H9 (cell line): ENCODE data around the gene ZSCAN32. TPM values are rescaled to one million over a fixed set of nuclear protein-coding genes. Genes with fewer than 3 reads are reported as not detected.

Experiments
- DNase-seq: peaks from one replicate; pipeline ENCODE4 v3.0.0-alpha.2; 2017
- H2AFZ ChIP-seq: one replicate; pipeline ENCODE4 v1.6.1; 2013; ENCODE audit warnings: mild to moderate bottlenecking, low read length, control low read depth, moderate library complexity
- H2AK5ac ChIP-seq: 2 replicates; pipeline ENCODE4 v1.6.1; 2013; ENCODE audit warnings: low read length, control low read depth, mixed read lengths; ENCODE audit not compliant: insufficient read length
- H2BK120ac ChIP-seq: one replicate; pipeline ENCODE4 v1.6.1; 2013; ENCODE audit warnings: low read depth, mild to moderate bottlenecking, low read length, control low read depth, inconsistent platforms; ENCODE audit not compliant: poor library complexity, severe bottlenecking
- H2BK12ac ChIP-seq: 2 replicates; pipeline ENCODE4 v1.6.1; 2013; ENCODE audit warnings: low read length, control low read depth, mixed read lengths, low read depth; ENCODE audit not compliant: insufficient read length
- H2BK15ac ChIP-seq: 2 replicates; pipeline ENCODE4 v1.6.1; 2013; ENCODE audit warnings: low read depth, low read length, control low read depth
- H2BK20ac ChIP-seq: one replicate; pipeline ENCODE4 v1.6.1; 2013; ENCODE audit warnings: low read depth, mild to moderate bottlenecking, low read length, control low read depth, inconsistent platforms; ENCODE audit not compliant: poor library complexity, severe bottlenecking
- H2BK5ac ChIP-seq: 2 replicates; pipeline ENCODE4 v1.6.1; 2013; ENCODE audit warnings: low read length, control low read depth, mixed read lengths; ENCODE audit not compliant: insufficient read length
- H3K14ac ChIP-seq: 2 replicates; pipeline ENCODE4 v1.6.1; 2013; ENCODE audit warnings: low read length, control low read depth; ENCODE audit not compliant: insufficient read depth
- H3K18ac ChIP-seq: 2 replicates; pipeline ENCODE4 v1.6.1; 2013; ENCODE audit warnings: low read depth, mild to moderate bottlenecking, mixed read lengths, low read length, control low read depth; ENCODE audit not compliant: insufficient read length
- H3K23ac ChIP-seq: 2 replicates; pipeline ENCODE4 v1.6.1; 2013; ENCODE audit warnings: low read length, control low read depth, mixed read lengths, low read depth; ENCODE audit not compliant: insufficient read length
- H3K23me2 ChIP-seq: 2 replicates; pipeline ENCODE4 v1.6.1; 2013; ENCODE audit warnings: low read depth, mild to moderate bottlenecking, mixed read lengths, low read length, control low read depth; ENCODE audit not compliant: insufficient read length, poor library complexity, severe bottlenecking
- H3K27ac ChIP-seq: 2 replicates; pipeline ENCODE4 v1.5.1; 2013; ENCODE audit warnings: low read length, control low read depth, mixed read lengths, low read depth; ENCODE audit not compliant: insufficient read length
- H3K27me3 ChIP-seq: 2 replicates; pipeline ENCODE4 v1.6.1; 2013; ENCODE audit warnings: low read length, control low read depth, inconsistent platforms; ENCODE audit not compliant: insufficient read depth
- H3K4ac ChIP-seq: 2 replicates; pipeline ENCODE4 v1.6.1; 2013; ENCODE audit warnings: low read depth, mild to moderate bottlenecking, control low read depth, inconsistent platforms, low read length, moderate library complexity
- H3K4me1 ChIP-seq: 2 replicates; pipeline ENCODE4 v1.6.1; 2013; ENCODE audit warnings: low read length, control low read depth, inconsistent platforms; ENCODE audit not compliant: insufficient read depth
- H3K4me2 ChIP-seq: 2 replicates; pipeline ENCODE4 v1.6.1; 2013; ENCODE audit warnings: low read length, control low read depth, mixed read lengths; ENCODE audit not compliant: insufficient read length, insufficient read depth
- H3K56ac ChIP-seq: 2 replicates; pipeline ENCODE4 v1.6.1; 2013; ENCODE audit warnings: low read depth, mild to moderate bottlenecking, mixed read lengths, low read length, control low read depth; ENCODE audit not compliant: insufficient read length
- H3K79me1 ChIP-seq: 2 replicates; pipeline ENCODE4 v1.6.1; 2013; ENCODE audit warnings: low read depth, mild to moderate bottlenecking, moderate library complexity, low read length, control low read depth, inconsistent platforms; ENCODE audit not compliant: insufficient read depth, poor library complexity, severe bottlenecking
- H3K79me2 ChIP-seq: 2 replicates; pipeline ENCODE4 v1.6.1; 2013; ENCODE audit warnings: low read length, control low read depth, inconsistent platforms; ENCODE audit not compliant: insufficient read depth
- H3K9ac ChIP-seq: 2 replicates; pipeline ENCODE4 v1.6.1; 2013; ENCODE audit warnings: low read length, control low read depth, mixed read lengths; ENCODE audit not compliant: insufficient read length; ENCODE audit errors: extremely low read depth
- H3K9me3 ChIP-seq: one replicate; pipeline ENCODE4 v1.6.1; 2013; ENCODE audit warnings: low read depth, low read length, inconsistent platforms; ENCODE audit not compliant: control insufficient read depth
- H3T11ph ChIP-seq: one replicate; pipeline ENCODE4 v1.6.1; 2013; ENCODE audit warnings: mild to moderate bottlenecking, low read length, control low read depth, inconsistent platforms
- H4K20me1 ChIP-seq: one replicate; pipeline ENCODE4 v1.6.1; 2013; ENCODE audit not compliant: control insufficient read depth, insufficient read length, insufficient read depth
- H4K5ac ChIP-seq: 2 replicates; pipeline ENCODE4 v1.6.1; 2013; ENCODE audit warnings: low read depth, mild to moderate bottlenecking, mixed read lengths, low read length, control low read depth; ENCODE audit not compliant: insufficient read length
- H4K8ac ChIP-seq: replicated peaks from 2 replicates; pipeline ENCODE4 v1.6.1; 2013; ENCODE audit warnings: low read length, control low read depth, mixed read lengths, low read depth; ENCODE audit not compliant: insufficient read length
- H4K91ac ChIP-seq: 2 replicates; pipeline ENCODE4 v1.6.1; 2013; ENCODE audit warnings: low read depth, mild to moderate bottlenecking, moderate library complexity, mixed read lengths, low read length, control low read depth; ENCODE audit not compliant: insufficient read length
- H3K27ac Mint-ChIP-seq, 3 experiments: 2 replicates in 2 of 3; 3 replicates in 1 of 3; pipeline ENCODE4 v1.8.0; 2020 to 2021; ENCODE audit warnings: mixed read lengths in 3 of 3, mild to moderate bottlenecking in 1 of 3, moderate library complexity in 1 of 3
- H3K27me3 Mint-ChIP-seq: 2 replicates; pipeline ENCODE4 v1.8.0; 2021; ENCODE audit warnings: low read depth, mild to moderate bottlenecking, moderate library complexity, mixed read lengths
- H3K36me3 Mint-ChIP-seq, 3 experiments: 2 replicates in 2 of 3; 3 replicates in 1 of 3; pipeline ENCODE4 v1.8.0; 2020 to 2021; ENCODE audit warnings: low read depth in 3 of 3, mixed read lengths in 3 of 3; ENCODE audit not compliant: insufficient read depth in 1 of 3
- H3K4me1 Mint-ChIP-seq, 2 experiments: 2 replicates each; pipeline ENCODE4 v1.8.0; 2020; ENCODE audit warnings: mixed read lengths in 2 of 2
- H3K4me3 Mint-ChIP-seq, 2 experiments: 2 replicates in 1 of 2; 3 replicates in 1 of 2; pipeline ENCODE4 v1.8.0; 2020 to 2021; ENCODE audit warnings: mild to moderate bottlenecking in 2 of 2, mixed read lengths in 2 of 2, moderate library complexity in 1 of 2
- H3K9me3 Mint-ChIP-seq, 2 experiments: 2 replicates in 1 of 2; 3 replicates in 1 of 2; pipeline ENCODE4 v1.8.0; 2020; ENCODE audit warnings: mild to moderate bottlenecking in 2 of 2, mixed read lengths in 2 of 2, moderate library complexity in 1 of 2
- WGBS: extraction: QIAGEN DNeasy Blood & Tissue Kit; methylation state at CpG from one replicate; pipeline ENCODE4 v1.1.7; 2013; ENCODE audit warnings: missing lambda C conversion rate, low lambda C conversion rate, mixed read lengths; ENCODE audit not compliant: insufficient read length; ENCODE audit errors: extremely low coverage; 5-methylcytosine and 5-hydroxymethylcytosine counted together
- total RNA-seq: library from RNA; stranded (reverse); gene quantifications from 2 replicates; pipeline ENCODE4 v1.2.1, GENCODE V29; 2021
- TF ChIP-seq, protein P1 (sequence below): fragments of 200-600 bp; sonication (generic); conservative IDR thresholded peaks from 3 replicates; pipeline ENCODE4 v1.8.0; 2021; ENCODE audit warnings: antibody characterized with exemption, mild to moderate bottlenecking

Gene ZSCAN32
- total RNA-seq, 1 experiment from 2014 or later = 18.0 TPM

DNA sequence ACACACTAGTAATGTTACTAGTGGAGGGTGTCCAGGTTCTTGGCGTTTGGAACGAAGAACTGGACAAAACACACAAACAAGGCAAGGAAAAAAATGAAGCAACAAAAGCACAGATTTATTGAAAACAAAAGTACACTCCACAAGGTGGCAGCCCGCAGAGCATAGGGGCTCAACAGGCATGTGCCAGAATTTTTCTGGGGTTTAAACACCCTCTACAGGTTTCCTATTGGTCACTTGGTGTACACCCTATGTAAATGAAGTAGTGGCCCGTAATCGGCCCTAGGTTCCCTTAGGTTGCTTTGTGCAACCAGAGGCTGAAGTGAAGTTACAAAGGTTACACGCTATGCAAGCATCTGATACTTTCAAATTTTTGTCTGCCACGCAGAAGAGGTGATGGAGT is 37.0 kb downstream of the ZSCAN32 start:
- Mint-ChIP-seq H3K4me3 (no peak overlapping the region), H3K4me1 (no peaks in the 10 kb centered on the region), H3K9me3 (peaks cover 45 to 55% of the 10 kb centered on the region in 2 experiments), H3K36me3 (no peaks in the 10 kb centered on the region), H3K27ac (no peak overlapping the region), H3K27me3 (peaks cover 27% of the 10 kb centered on the region)
- H3K27me3 ChIP-seq = no peaks in the 10 kb centered on the region
- TF ChIP-seq, protein P1, sequence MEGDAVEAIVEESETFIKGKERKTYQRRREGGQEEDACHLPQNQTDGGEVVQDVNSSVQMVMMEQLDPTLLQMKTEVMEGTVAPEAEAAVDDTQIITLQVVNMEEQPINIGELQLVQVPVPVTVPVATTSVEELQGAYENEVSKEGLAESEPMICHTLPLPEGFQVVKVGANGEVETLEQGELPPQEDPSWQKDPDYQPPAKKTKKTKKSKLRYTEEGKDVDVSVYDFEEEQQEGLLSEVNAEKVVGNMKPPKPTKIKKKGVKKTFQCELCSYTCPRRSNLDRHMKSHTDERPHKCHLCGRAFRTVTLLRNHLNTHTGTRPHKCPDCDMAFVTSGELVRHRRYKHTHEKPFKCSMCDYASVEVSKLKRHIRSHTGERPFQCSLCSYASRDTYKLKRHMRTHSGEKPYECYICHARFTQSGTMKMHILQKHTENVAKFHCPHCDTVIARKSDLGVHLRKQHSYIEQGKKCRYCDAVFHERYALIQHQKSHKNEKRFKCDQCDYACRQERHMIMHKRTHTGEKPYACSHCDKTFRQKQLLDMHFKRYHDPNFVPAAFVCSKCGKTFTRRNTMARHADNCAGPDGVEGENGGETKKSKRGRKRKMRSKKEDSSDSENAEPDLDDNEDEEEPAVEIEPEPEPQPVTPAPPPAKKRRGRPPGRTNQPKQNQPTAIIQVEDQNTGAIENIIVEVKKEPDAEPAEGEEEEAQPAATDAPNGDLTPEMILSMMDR = 0 out of 3 replicates have a peak, but pooled peaks have one; percentile 14
- no peak overlapping the region for H2AFZ ChIP-seq
- H3K9me3 ChIP-seq = no peaks in the 10 kb centered on the region
- H2AK5ac ChIP-seq = no peak overlapping the region
- no peak for DNase-seq
- WGBS = no CpG with 5 or more reads among the region's 7 CpGs
- no peak overlapping the region for H3K4ac ChIP-seq
- H3K4me1 ChIP-seq = no peaks in the 10 kb centered on the region
- H2BK5ac ChIP-seq = no peak overlapping the region
- H3K14ac ChIP-seq = no peak overlapping the region
- no peak overlapping the region for H3K9ac ChIP-seq
- H3K23me2 ChIP-seq = no peaks in the 10 kb centered on the region
- no peak overlapping the region for H2BK120ac ChIP-seq
- H2BK12ac ChIP-seq = no peak overlapping the region
- H3K4me2 ChIP-seq = no peak overlapping the region
- no peak overlapping the region for H4K91ac ChIP-seq
- no peak overlapping the region for H4K5ac ChIP-seq
- H3T11ph ChIP-seq = no peak overlapping the region
- no peak overlapping the region for H2BK20ac ChIP-seq
- H3K18ac ChIP-seq = no peak overlapping the region
- H2BK15ac ChIP-seq = no peak overlapping the region
- no peaks in the 10 kb centered on the region for H3K79me1 ChIP-seq
- H3K27ac ChIP-seq = no peak overlapping the region
- no peak overlapping the region for H3K23ac ChIP-seq
- no peaks in the 10 kb centered on the region for H3K79me2 ChIP-seq
- no peak overlapping the region for H4K8ac ChIP-seq
- H3K56ac ChIP-seq = no peak overlapping the region
- no peaks in the 10 kb centered on the region for H4K20me1 ChIP-seq
